ENCODE results near the gene WNT8B.

The WNT8B gene

DNA sequence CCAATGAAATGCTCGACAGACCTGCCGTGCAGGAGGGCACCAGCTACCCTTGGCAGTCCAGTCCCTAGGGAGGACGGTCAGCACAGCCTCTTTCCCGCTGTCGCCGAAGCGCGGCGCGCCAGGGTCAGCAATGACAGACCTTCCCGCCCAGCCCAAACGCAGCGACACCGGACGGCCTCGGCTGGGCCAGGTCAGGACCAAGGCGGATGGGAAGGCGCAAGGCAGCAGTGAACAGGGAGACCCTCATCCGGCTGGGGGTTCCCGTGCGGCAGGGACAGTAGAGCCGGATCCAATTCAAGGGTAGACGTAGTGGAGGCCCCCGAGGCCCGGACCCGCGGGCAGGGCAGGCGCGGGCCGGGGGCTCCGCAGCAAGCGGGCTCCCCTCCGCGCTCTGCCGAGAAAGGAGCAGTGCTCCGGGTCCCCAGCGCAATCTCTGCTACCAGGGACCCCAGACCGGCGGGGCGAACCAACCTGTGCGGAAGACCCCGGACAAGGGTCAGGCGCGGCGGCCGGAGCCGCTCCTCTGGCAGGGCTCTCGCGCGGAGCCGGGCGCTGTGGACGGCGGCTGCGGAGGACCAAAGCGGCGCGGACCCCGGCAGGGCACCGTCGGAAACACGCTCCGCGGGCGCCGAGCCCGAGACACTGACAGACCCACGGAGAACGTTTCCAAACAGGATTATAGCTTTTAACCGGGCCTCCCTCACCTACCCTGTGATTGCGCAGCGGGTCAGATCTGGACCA lies 56.7 kb downstream of the WNT8B start, which contains the start of gene SEC31B:
SEC31B (minus strand) TSS at position 551 of the 741 bp plus-strand sequence. CDS start 2,909 bp downstream, outside the sequence.
- Histone ChIP-seq H3K4me3 (peak within 1 kb of the TSS; percentile 39 to 54), H3K27ac (peak within 1 kb of the TSS in 1 of 2 donors; percentile 13), H3K36me3 (peaks cover 19 to 30% (median 22%) of the 10 kb centered on the region in 3 donors), H3K4me1 (peaks cover 0 to 14% (median 12%) of the 10 kb centered on the region in 4 donors), H3K9me3 (no peaks in the 10 kb centered on the region), H3K27me3 (no peaks in the 10 kb centered on the region)
- intact Hi-C loops (cut with DNase I; ENCODE audit: low total_unique reads): loop anchor here (5.0 kb wide), 2 partner anchors 87 to 182 kb away; no protein-coding TSS in a partner anchor
- TF ChIP-seq, protein P1, sequence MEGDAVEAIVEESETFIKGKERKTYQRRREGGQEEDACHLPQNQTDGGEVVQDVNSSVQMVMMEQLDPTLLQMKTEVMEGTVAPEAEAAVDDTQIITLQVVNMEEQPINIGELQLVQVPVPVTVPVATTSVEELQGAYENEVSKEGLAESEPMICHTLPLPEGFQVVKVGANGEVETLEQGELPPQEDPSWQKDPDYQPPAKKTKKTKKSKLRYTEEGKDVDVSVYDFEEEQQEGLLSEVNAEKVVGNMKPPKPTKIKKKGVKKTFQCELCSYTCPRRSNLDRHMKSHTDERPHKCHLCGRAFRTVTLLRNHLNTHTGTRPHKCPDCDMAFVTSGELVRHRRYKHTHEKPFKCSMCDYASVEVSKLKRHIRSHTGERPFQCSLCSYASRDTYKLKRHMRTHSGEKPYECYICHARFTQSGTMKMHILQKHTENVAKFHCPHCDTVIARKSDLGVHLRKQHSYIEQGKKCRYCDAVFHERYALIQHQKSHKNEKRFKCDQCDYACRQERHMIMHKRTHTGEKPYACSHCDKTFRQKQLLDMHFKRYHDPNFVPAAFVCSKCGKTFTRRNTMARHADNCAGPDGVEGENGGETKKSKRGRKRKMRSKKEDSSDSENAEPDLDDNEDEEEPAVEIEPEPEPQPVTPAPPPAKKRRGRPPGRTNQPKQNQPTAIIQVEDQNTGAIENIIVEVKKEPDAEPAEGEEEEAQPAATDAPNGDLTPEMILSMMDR (IDR thresholded peaks at IDR 0.05): no peak
- peak in 1 of 2 donors; percentile 70 for DNase-seq

DNA sequence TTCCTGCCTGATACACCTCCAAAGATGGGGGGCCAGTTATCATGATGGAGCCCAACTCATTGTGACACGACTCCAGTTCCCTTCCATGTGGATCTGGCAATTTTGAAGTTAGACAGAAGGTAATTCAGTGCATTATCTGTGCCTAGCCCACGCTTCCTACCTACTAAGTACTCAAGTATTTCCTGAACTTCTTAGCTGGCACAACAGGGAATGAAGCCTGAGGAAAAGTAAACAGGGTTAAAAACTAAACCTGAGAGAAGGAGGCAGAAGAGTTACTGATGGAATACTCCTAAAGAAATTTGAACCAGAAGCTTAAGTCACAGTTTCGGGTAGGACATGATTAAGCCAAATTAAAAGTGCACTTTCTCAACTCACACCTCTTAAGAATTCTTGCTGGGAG lies 58.0 kb downstream of the WNT8B start:
- no peak for DNase-seq
- intact Hi-C loops (cut with DNase I; ENCODE audit: low total_unique reads): no loop called here
- no peak overlapping the region for H3K4me3 ChIP-seq
- H3K36me3 ChIP-seq: peaks cover 25 to 36% (median 30%) of the 10 kb centered on the region in 3 donors
- H3K27me3 ChIP-seq: no peaks in the 10 kb centered on the region
- peaks cover 0 to 14% (median 12%) of the 10 kb centered on the region in 4 donors for H3K4me1 ChIP-seq
- TF ChIP-seq, protein P1 (IDR thresholded peaks at IDR 0.05): no peak
- H3K27ac ChIP-seq: no peak overlapping the region
- no peaks in the 10 kb centered on the region for H3K9me3 ChIP-seq

DNA sequence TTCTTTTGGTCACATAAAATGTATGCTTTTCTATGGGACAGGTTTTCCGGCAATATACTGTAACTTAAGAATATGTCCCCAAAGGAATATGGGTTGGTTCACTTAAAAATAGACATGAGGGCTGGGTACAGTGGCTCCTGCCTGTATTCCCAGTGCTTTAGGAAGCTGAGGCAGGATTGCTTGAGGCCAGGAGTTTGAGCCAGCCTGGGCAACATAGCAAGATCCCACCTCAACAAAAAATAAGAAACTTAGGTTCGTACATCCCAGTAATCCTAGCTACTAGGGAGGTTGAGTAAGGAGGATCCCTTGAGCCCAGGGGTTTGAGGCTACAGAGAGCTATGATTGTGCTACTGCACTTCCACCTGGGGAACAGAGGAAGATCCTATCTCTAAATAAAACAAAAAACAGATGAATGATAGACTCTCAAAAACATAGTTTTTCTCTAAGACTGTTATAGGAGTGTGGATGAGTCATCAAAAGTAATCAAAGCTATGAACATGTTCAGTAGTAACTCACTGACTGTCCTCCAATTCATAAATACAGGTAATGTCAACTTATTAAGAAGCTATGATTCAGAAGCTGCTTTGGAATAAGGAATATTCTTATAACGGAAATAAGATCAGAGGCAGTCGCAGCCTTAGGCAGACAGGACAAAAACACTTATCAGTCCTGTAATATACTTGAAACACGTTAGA lies 59.4 kb downstream of the WNT8B start:
- TF ChIP-seq, protein P1 (IDR thresholded peaks at IDR 0.05): no peak
- Histone ChIP-seq H3K9me3 (no peaks in the 10 kb centered on the region), H3K36me3 (peaks cover 36 to 46% (median 44%) of the 10 kb centered on the region in 3 donors), H3K27ac (no peak overlapping the region), H3K27me3 (no peaks in the 10 kb centered on the region), H3K4me1 (peaks cover 0 to 14% (median 12%) of the 10 kb centered on the region in 4 donors), H3K4me3 (no peak overlapping the region)
- no peak for DNase-seq
- intact Hi-C loops (cut with DNase I; ENCODE audit: low total_unique reads): no loop called here

DNA sequence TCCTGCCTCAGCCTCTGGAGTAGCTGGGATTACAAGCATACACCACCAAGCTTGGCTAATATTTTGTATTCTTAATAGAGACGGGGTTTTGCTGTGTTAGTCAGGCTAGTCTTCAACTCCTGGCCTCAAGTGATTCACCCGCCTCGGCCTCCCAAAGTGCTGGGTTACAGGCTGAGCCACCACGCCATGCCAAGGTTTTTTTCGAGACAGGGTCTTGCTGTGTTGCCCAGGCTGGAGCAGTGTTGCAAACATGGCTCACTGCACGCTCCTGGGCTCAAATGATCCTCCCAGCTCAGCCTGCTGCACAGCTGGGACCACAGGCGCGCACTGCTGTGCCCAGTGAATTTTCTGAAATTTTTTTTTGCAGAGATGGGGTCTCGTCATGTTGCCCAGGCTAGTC lies 60.1 kb downstream of the WNT8B start:
- Histone ChIP-seq H3K36me3 (peaks cover 36 to 52% (median 44%) of the 10 kb centered on the region in 3 donors), H3K27ac (no peak overlapping the region), H3K9me3 (no peaks in the 10 kb centered on the region), H3K4me3 (no peak overlapping the region), H3K27me3 (no peaks in the 10 kb centered on the region), H3K4me1 (peaks cover 0 to 18% (median 15%) of the 10 kb centered on the region in 4 donors)
- TF ChIP-seq, protein P1 (IDR thresholded peaks at IDR 0.05): no peak
- intact Hi-C loops (cut with DNase I; ENCODE audit: low total_unique reads): no loop called here
- no peak for DNase-seq

DNA sequence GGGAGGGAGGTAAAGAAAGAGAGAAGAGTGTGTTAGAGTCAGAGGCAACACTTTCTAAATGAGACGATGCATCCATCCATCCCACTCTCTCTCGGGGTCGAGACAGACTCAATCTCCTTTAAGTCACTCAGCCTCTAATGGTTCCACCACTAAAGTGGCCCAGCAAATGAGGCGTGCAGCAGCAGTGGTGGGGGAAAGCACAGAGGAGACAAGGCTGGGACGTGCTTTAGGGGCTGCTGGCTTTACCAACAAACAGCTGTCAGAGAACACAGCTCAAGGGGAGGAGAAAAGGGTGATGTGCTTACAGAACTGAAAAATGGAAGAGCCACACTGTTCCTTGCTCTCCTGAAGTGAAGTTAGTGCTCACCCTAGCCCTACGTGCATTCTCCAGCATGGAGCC lies 61.4 kb downstream of the WNT8B start:
- H3K4me3 ChIP-seq: no peak overlapping the region
- H3K9me3 ChIP-seq: no peaks in the 10 kb centered on the region
- peaks cover 0 to 25% (median 20%) of the 10 kb centered on the region in 4 donors for H3K4me1 ChIP-seq
- H3K27ac ChIP-seq: no peak overlapping the region
- intact Hi-C loops (cut with DNase I; ENCODE audit: low total_unique reads): no loop called here
- TF ChIP-seq, protein P1 (IDR thresholded peaks at IDR 0.05): no peak
- no peak for DNase-seq
- H3K36me3 ChIP-seq: peaks cover 36 to 52% (median 44%) of the 10 kb centered on the region in 3 donors
- H3K27me3 ChIP-seq: no peaks in the 10 kb centered on the region

All from tibial artery (tissue), 4 donors.